A549 treated with Hydrocortisone at 1 μM for 4 hours (cell line): ENCODE measurements around the gene AKT2. TPM values are rescaled to one million over a fixed set of nuclear protein-coding genes. Genes with fewer than 3 reads are reported as not detected.

Experiments
- total RNA-seq: library from RNA; stranded (reverse); fragments of 200-300 nt; extraction: Qiagen RNA extraction; gene quantifications from 5 replicates; pipeline ENCODE4 v1.2.3, GENCODE V29; 2022

AKT2 gene
- 146 to 181 TPM (median 173 TPM) in 5 replicates for total RNA-seq

DNA sequence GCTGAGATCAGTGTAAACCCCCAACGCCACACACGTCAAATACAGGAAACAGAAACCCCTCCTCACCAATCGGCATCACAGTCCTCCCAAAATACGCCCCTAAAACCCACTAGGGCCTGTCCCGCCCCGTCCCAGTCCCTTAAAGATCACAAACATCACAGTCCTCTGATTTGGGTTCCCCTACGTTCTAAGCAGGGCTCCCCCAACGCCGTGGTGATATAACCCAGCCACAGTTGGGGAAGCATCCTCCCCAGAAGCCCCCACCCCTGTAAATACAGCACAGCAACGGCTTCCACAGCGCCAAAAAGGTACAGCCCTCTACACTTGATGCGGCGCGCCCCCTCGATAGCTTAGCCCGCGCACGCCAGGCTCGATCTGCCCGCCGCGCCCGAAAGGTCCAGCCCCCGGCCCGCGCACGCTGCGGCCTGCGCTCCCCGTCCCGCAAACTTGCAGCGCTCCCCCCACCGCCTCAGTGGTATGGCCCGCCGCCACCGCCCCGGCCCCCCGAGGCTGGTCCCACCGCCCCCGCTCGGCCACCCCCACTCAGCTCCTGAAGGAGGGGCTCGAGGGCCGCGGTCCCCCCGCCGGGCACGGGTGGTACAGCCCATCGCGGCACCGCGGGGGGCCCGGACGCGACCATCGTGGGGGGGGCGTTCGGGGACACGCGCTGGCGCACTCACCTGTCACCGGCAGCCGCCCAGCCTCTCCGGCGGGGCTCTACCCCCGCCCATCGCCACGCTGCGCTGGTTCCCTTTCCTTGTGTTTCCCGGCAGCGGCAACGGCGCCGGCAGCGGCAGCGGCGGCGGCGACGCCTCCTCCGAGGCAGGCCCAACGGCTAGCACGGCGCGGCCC, at the start of gene AKT2:
Gene AKT2, minus strand, starts transcription at position 845 of the 852 bp plus-strand sequence. CDS start 20,078 bp downstream, outside the sequence.

DNA sequence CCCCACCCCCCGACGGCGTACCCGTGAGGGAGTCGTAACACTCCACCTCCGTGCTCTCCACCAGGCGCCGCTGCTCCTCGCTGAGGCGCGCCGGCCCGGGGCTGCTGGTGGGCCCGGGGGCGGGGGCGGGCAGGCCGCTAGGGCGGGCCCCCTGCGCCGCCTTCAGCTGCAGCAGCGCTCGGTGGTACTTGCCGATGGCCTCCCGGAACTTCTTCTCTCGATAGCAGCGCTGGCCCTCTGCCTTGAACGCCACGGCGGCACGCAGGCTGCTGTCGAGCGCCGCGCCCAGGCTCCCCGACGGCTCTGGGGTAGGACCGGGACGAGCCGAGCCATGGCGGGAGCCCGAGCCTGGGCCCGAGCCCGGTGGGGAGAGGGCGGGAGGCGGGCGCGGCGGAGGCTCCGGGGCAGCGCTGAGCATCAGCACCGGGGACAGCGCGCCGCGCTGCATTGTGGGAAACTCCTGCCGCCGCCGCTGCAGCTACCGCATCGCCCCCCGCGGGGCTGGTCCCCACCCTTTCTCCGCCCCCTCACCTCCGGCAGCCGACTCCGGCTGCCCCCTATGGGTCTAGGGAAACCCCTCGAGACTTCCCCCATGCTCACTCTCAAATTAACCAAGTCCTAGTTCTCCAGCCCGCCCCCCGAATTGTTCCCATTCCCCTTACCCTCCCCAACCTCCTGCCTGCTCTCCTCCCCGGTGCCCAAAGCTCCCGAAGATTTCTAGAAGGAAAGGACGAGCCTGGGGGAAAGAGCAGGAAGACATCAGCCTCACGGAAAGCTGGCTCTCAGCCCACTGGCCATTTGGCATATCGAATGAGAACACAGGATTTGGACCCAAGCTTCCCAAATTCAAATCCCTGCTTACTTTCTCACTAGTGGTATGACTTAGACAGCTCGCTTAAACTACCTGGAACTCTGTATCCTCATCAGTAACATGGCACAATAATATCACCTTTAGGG, 66.9 kb downstream of the AKT2 start, which contains the start of gene TTC9B:
Gene TTC9B, minus strand, starts transcription at position 451 of the 957 bp plus-strand sequence. Its CDS starts 3 bp downstream, at position 448.

DNA sequence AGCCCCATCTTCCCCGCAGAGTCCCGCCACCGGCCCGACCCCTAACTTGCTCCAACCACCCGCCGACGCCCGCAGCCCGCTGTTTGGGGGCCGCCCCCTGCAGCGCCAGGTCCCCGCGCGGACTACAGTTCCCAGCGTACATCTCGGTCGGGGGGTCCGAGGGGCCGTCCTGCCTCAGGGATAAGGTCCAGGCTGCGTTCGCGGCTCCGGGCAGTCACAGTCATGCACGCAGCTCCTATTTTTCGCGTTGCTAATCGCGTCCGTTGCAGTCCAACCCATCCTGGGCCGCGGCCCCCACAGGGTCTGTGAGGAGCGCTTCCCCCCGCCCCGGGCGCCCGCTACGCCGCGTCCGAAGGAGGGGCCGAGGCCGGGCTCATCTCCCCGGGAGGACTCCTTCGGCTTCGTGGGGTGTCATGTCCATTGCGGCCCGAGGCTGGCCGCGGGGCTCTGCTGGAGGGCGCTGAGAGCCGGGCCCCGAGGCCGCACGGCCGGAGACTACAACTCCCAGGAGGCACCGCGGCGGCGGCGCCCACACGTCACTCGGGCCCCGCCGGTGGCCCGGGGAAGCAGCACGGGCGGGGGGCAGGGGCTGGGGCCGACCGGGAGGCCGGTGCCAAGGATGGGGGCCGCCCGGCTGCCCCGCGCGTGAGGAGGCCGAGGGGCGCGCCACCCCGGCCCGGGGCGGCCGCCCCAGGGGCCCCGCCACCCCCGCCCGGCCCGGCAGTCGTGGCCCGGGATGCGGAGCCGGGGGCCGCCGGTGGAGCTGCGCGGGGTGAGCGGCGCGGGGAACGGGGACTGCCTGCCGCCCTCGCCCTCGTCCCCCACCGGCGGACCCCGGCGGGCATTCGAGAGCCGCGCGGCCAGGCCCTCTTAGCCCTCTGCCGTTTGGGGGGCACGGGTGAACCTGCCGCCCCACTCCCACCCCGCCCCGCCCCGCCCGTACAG, 94.0 kb downstream of the AKT2 start, which contains the start of gene MAP3K10:
Gene MAP3K10, plus strand, starts transcription at position 536 of the 945 bp plus-strand sequence. CDS start 606 bp downstream, outside the sequence.

Other genes starting within 250 kb of the AKT2 start
- 5.4 to 6.8 TPM (median 6.4 TPM) in 5 replicates for gene ZNF780B, start 229.1 kb downstream of the AKT2 start, total RNA-seq
- 25.9 to 29.1 TPM (median 27.7 TPM) in 5 replicates for gene ZNF780A, start 194.4 kb downstream of the AKT2 start, total RNA-seq
- gene MAP3K10, start 93.9 kb downstream of the AKT2 start, total RNA-seq: 14.0 to 16.4 TPM (median 14.8 TPM) in 5 replicates
- 0.16 to 0.79 TPM (median 0.45 TPM) in 5 replicates for gene TTC9B, start 67.0 kb downstream of the AKT2 start, total RNA-seq
- 0.16 to 0.32 TPM (median 0.29 TPM) in 4 of 5 replicates, not detected in the other for gene CCNP, start 58.7 kb downstream of the AKT2 start, total RNA-seq
- 27.3 to 32.5 TPM (median 29.2 TPM) in 5 replicates for gene C19orf47, start 63.1 kb upstream of the AKT2 start, total RNA-seq
- gene PLD3, start 63.4 kb upstream of the AKT2 start, total RNA-seq: 241 to 289 TPM (median 258 TPM) in 5 replicates
- 0.22 to 0.32 TPM (median 0.30 TPM) in 5 replicates for gene HIPK4, start 104.8 kb upstream of the AKT2 start, total RNA-seq
- 1.2 to 1.6 TPM (median 1.4 TPM) in 5 replicates for gene PRX, start 128.0 kb upstream of the AKT2 start, total RNA-seq
- 22.6 to 39.9 TPM (median 30.9 TPM) in 5 replicates for gene SERTAD1, start 140.6 kb upstream of the AKT2 start, total RNA-seq
- gene SERTAD3, start 159.0 kb upstream of the AKT2 start, total RNA-seq: 38.2 to 45.6 TPM (median 44.2 TPM) in 5 replicates
- 239 to 357 TPM (median 312 TPM) in 5 replicates for gene BLVRB, start 180.4 kb upstream of the AKT2 start, total RNA-seq
- gene SPTBN4, start 181.7 kb upstream of the AKT2 start, total RNA-seq: 0.55 to 0.76 TPM (median 0.72 TPM) in 5 replicates